ENCODE data around the gene PTPRF.

DNA sequence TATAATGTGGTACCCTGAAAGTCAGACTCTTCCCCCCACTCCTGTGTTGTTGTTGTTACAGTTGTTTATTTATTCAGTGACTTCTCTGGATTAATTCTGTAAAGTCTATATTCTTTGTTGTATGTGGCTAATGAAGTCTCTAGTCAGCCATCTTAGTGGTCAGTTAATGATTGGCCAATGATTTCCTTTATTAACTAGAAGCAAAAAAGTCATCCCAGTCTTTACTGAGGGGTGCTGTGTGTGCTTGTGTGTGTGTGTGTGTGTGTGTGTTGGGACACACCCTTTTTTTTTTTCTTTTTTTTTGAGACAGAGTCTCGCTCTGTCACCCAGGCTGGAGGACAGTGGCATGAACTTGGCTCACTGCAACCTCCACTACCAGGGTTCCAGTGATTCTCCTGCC lies 39.6 kb upstream of the PTPRF start:
- TF ChIP-seq, protein P1, sequence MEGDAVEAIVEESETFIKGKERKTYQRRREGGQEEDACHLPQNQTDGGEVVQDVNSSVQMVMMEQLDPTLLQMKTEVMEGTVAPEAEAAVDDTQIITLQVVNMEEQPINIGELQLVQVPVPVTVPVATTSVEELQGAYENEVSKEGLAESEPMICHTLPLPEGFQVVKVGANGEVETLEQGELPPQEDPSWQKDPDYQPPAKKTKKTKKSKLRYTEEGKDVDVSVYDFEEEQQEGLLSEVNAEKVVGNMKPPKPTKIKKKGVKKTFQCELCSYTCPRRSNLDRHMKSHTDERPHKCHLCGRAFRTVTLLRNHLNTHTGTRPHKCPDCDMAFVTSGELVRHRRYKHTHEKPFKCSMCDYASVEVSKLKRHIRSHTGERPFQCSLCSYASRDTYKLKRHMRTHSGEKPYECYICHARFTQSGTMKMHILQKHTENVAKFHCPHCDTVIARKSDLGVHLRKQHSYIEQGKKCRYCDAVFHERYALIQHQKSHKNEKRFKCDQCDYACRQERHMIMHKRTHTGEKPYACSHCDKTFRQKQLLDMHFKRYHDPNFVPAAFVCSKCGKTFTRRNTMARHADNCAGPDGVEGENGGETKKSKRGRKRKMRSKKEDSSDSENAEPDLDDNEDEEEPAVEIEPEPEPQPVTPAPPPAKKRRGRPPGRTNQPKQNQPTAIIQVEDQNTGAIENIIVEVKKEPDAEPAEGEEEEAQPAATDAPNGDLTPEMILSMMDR (IDR thresholded peaks at IDR 0.05): no peak
- no peak for TF ChIP-seq EP300 (IDR thresholded peaks at IDR 0.05)
- TF ChIP-seq POLR2AphosphoS5 (IDR thresholded peaks at IDR 0.05): no peak
- no peak for TF ChIP-seq POLR2A (IDR thresholded peaks at IDR 0.05; ENCODE audit: low read depth)
